ENCODE results near the gene PRR14.

GRCh38 chr16:30677931-30678585 lies 27.3 kb downstream of the PRR14 start:
- no peak for TF ChIP-seq CTCF (IDR thresholded peaks at IDR 0.05)
- no peak for TF ChIP-seq POLR2AphosphoS5 (IDR thresholded peaks at IDR 0.05)
- no peak for TF ChIP-seq EP300 (IDR thresholded peaks at IDR 0.05)
- TF ChIP-seq POLR2A (IDR thresholded peaks at IDR 0.05) = no peak

All from sigmoid colon (tissue), 4 donors.